ENCODE data around the gene NPAS2. TPM values are rescaled to one million over a fixed set of nuclear protein-coding genes. Genes with fewer than 3 reads are reported as not detected.

NPAS2 gene
- total and polyA plus RNA-seq, 2 of the 8 experiments (the other 6 are each of a cell fraction or from before 2014, with no cell fraction given) = 1.8 to 1.9 TPM

GRCh38 chr2:101007415-101008345 lies 187.7 kb downstream of the NPAS2 start (continued):
- TF ChIP-seq, protein P1, sequence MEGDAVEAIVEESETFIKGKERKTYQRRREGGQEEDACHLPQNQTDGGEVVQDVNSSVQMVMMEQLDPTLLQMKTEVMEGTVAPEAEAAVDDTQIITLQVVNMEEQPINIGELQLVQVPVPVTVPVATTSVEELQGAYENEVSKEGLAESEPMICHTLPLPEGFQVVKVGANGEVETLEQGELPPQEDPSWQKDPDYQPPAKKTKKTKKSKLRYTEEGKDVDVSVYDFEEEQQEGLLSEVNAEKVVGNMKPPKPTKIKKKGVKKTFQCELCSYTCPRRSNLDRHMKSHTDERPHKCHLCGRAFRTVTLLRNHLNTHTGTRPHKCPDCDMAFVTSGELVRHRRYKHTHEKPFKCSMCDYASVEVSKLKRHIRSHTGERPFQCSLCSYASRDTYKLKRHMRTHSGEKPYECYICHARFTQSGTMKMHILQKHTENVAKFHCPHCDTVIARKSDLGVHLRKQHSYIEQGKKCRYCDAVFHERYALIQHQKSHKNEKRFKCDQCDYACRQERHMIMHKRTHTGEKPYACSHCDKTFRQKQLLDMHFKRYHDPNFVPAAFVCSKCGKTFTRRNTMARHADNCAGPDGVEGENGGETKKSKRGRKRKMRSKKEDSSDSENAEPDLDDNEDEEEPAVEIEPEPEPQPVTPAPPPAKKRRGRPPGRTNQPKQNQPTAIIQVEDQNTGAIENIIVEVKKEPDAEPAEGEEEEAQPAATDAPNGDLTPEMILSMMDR (IDR thresholded peaks at IDR 0.05; ENCODE audit: control extremely low read depth in 1 of 3, insufficient read depth in 1 of 3, low read depth in 1 of 3, low read length in 3 of 3) = no peak
- peak; percentile 54 for TF ChIP-seq TAF7 (optimal IDR thresholded peaks at IDR 0.05; ENCODE audit: borderline replicate concordance, low read depth, low read length)

Measured in H1 (cell line).